H1 (cell line): ENCODE measurements around the gene FBXO47. TPM values are rescaled to one million over a fixed set of nuclear protein-coding genes. Genes with fewer than 3 reads are reported as not detected.

Experiments
- CBX8 ChIP-seq: fragments of 300-800, 300-1000 bp; sonication (generic); IDR thresholded peaks from 2 replicates; pipeline ENCODE4 v1.7.1; 2016; ENCODE audit warnings: low read depth, low read length, borderline replicate concordance
- CHD1 ChIP-seq: IDR thresholded peaks from 2 replicates; pipeline ENCODE4 v1.6.1; 2012; ENCODE audit warnings: low read depth, low read length, improper control_type of control experiment
- EGR1 ChIP-seq: IDR thresholded peaks from 2 replicates; pipeline ENCODE4 v1.6.1; 2011; ENCODE audit warnings: low read depth, low read length, borderline replicate concordance
- FOSL1 ChIP-seq: IDR thresholded peaks from 2 replicates; pipeline ENCODE4 v1.6.1; 2011; ENCODE audit warnings: mild to moderate bottlenecking, low read depth, low read length, moderate library complexity; ENCODE audit not compliant: insufficient read depth
- KDM1A ChIP-seq: fragments of 200-600, 300-600 bp; sonication (generic); IDR thresholded peaks from 2 replicates; pipeline ENCODE4 v1.7.1; 2016; ENCODE audit warnings: mild to moderate bottlenecking, low read length, borderline replicate concordance
- NANOG ChIP-seq: IDR thresholded peaks from 2 replicates; pipeline ENCODE4 v1.6.1; 2011; ENCODE audit warnings: low read length, low read depth, mild to moderate bottlenecking, inconsistent platforms; ENCODE audit not compliant: insufficient read depth, poor library complexity, severe bottlenecking
- SAP30 ChIP-seq: fragments of 300-600 bp; sonication (generic); IDR thresholded peaks from 2 replicates; pipeline ENCODE4 v1.7.1; 2012; ENCODE audit warnings: low read length, moderate library complexity, mild to moderate bottlenecking, inconsistent platforms; ENCODE audit not compliant: insufficient read depth, insufficient replicate concordance
- SIRT6 ChIP-seq: IDR thresholded peaks from one replicate; pipeline ENCODE4 v1.7.1; 2012; ENCODE audit warnings: low read length, inconsistent platforms
- polyA plus RNA-seq, 7 experiments: library from polyadenylated mRNA; depleted of rRNA in 3 of 7; stranded (reverse) in 5 of 7; unstranded in 2 of 7; fragments of >200 nt in 5 of 7; fragments of 200-250 nt in 2 of 7; gene quantifications; 1 replicate in 5 of 7; 2 replicates in 1 of 7; 4 replicates in 1 of 7; pipeline versions ENCODE4 v1.2.1 to v1.2.3, GENCODE V29; 2011 to 2013; ENCODE audit warnings: missing spikeins in 2 of 7, mixed read lengths in 2 of 7
- total RNA-seq: library from RNA; stranded (reverse); fragmentation: NEBNext Ultra II Directional; extraction: Animal tissue kit (Norgen Biotek cat#: 25700); gene quantifications from 2 replicates; pipeline ENCODE4 v1.2.1, GENCODE V29; 2021

Gene FBXO47
- total and polyA plus RNA-seq, 2 of the 8 experiments (the other 6 are each of a cell fraction or from before 2014, with no cell fraction given), result not detected

DNA sequence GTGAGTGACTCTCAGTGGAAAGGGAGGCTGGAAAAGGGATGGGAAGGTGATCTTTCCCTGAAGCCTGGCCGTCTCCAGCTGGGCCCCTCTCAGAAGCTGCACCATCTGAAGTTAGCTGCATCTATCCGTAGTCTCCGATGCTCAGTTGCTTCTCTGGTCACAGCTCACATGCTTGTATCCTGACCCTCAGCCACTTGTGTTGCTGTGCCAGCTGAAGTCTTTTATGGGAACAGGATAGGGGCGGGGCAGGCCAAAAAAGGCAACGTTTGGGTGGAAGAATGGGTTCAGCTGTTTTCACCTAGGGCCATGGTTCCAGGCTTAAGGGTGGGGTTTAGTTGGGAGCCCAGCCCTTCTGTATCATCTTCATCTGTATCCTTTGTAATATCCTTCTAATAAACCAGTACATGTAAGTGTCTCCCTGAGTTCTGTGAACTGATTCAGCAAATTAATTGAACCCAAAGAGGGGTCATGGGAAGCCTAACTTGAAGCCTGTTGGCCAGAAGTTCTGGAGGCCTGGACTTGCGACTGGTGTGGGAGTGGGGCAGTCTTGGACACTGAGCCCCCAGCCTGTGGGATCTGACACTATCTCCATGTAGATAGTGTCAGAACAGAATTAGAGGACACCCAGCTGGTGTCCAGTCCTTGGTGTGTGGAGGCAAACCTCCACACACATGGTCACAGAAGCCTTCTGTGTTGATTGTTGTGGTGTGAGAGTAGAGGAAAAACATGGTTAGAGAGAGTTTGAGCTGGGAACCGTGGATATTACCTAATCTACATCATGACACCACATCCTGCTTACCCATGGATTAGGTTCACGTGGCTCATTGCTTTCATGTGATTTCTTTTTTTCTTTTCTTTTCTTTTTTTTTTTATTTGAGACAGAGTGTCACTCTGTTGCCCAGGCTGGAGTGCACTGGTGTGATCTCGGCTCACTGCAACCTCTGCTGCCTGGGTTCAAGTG, 49.3 kb upstream of the FBXO47 start (continued):
- TF ChIP-seq NANOG, result no peak
- no peak for TF ChIP-seq CBX8
- TF ChIP-seq SIRT6, result no peak
- TF ChIP-seq FOSL1, result no peak
- TF ChIP-seq SAP30, result no peak
- no peak for TF ChIP-seq KDM1A
- TF ChIP-seq CHD1, result no peak
- no peak for TF ChIP-seq EGR1
